ENCODE results near the gene MYADM.
"Not testable (repeated sequence)": the region's sequence is repeated elsewhere in the genome, so short reads cannot be mapped to it uniquely, and the experiment has no call there.

The MYADM gene

DNA sequence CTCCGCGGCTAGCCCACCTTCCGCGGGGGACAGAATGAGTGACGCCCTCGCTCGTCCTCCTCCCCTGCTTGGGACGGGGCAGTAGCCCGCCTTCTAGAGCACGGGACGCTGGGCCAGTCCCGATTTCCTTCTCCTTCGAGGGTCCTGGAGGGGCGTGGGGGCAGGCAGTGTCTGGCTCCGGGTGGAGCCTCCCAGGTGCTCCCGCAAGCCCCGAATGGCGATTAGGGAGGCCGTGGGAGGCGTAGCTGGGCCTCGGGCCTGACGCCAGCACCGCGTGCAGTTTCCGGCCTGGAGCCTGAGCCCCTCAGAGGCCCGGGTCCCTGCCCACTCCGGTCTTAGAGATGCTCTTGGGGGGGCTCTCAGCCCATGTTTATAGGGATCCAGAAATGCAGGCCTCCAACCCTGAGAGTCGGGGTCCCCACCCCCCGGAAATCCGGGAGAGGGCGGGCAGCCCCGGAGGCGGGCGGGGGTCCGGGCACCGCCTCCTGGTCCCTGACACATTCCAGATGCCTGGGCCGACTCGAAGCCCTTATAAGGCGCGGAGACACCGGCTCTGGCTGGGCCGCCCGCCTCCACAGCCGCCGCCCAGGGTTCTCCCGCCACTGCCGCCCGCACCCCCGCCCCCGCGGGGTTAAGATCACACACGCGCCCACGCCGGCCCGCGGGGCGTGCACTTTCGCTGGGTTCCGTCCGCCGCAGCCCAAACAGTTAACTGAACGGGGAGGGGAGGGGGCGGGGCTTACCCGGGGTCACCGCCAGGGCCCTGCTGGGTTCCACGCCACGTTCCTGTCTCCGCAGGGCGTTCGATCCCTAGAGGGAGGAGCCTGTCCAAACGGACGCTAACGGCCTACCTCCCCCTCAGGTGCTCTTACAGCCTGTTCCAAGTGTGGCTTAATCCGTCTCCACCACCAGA lies 1.5 kb downstream of the MYADM start:
- peak; percentile 86 to 89 for DNase-seq

- not testable (repeated sequence) for DNase-seq
Measured at GRCh38 chr19:53869805-53870484, 2.3 kb downstream of the MYADM start.

- DNase-seq: no peak
Measured at GRCh38 chr19:53870485-53870844, 2.8 kb downstream of the MYADM start.

DNA sequence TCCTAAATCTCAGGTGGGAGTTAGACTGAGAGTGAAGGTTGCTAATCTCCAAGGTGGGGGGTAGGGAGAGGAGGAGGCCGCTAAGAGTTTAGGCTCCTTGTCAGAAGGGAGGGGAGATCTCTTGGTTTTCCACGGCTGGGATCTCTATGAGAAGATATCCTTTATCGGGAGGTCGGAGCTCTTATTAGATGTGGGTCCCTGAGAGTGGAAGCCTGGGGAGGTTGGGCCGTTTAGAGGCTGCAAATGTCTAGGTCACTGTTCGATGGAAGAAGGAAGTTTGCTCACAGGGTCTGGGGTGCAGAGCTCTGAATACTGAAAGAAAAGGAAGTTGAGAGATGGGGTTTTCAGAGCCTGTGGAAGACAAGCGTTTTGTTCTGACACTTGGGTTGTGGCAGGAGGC lies 3.8 kb downstream of the MYADM start:
- DNase-seq: no peak

GRCh38 chr19:53872762-53873161 lies 5.1 kb downstream of the MYADM start:
- DNase-seq: no peak

DNA sequence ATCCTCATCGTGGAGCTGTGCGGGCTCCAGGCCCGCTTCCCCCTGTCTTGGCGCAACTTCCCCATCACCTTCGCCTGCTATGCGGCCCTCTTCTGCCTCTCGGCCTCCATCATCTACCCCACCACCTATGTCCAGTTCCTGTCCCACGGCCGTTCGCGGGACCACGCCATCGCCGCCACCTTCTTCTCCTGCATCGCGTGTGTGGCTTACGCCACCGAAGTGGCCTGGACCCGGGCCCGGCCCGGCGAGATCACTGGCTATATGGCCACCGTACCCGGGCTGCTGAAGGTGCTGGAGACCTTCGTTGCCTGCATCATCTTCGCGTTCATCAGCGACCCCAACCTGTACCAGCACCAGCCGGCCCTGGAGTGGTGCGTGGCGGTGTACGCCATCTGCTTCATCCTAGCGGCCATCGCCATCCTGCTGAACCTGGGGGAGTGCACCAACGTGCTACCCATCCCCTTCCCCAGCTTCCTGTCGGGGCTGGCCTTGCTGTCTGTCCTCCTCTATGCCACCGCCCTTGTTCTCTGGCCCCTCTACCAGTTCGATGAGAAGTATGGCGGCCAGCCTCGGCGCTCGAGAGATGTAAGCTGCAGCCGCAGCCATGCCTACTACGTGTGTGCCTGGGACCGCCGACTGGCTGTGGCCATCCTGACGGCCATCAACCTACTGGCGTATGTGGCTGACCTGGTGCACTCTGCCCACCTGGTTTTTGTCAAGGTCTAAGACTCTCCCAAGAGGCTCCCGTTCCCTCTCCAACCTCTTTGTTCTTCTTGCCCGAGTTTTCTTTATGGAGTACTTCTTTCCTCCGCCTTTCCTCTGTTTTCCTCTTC lies 6.3 kb downstream of the MYADM start:
- DNase-seq: no peak

DNA sequence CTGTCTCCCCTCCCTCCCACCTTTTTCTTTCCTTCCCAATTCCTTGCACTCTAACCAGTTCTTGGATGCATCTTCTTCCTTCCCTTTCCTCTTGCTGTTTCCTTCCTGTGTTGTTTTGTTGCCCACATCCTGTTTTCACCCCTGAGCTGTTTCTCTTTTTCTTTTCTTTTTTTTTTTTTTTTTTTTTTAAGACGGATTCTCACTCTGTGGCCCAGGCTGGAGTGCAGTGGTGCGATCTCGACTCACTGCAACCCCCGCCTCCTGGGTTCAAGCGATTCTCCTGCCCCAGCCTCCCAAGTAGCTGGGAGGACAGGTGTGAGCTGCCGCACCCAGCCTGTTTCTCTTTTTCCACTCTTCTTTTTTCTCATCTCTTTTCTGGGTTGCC lies 6.9 kb downstream of the MYADM start:
- DNase-seq: no peak

GRCh38 chr19:53875602-53876325 lies 8.1 kb downstream of the MYADM start:
- no peak for DNase-seq

DNA sequence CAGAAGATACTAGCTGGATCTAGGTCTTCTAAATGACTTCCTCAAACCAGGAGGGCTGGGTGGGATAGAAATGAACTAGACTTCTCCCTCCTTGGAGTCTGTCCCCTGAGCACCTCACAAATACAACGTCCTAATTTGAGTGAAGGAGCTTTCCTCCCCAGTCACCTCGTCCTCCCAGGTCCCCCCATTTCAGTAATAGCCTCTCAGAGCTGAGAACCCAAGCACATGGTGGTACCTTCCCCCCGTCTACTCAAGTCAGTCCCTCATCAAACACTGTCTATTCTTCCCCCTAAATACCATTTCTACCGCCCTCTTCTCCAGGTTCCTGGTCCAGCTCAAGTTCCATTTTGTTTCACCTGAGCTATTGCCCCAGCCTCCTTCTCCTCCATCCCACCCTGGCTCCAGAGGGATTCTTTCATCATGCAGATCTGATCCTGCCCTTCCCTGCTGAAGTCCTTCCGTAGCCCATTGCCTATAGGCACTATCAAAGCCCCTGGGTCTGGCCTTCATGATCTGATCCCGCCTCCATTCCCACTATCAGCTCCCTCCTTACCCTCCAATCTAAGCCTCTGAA lies 9.1 kb downstream of the MYADM start:
- no peak for DNase-seq

DNA sequence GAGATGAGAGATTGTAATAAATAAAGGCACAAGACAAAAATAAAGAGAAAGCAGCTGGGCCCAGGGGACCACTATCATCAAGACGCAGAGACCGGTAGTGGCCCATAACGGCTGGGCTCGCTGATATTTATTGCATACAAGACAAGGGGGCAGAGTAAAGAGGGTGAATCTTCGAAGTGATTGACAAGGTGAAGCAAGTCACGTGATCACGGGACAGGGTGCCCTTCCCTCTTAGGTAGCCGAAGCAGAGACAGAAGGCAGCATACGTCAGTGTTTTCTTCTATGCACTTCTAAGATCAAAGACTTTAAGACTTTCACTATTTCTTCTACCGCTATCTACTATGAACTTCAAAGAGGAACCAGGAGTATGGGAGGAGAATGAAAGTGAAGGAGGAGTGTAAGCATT lies 9.7 kb downstream of the MYADM start:
- peak in 1 of 2 experiments; percentile 27 for DNase-seq

DNA sequence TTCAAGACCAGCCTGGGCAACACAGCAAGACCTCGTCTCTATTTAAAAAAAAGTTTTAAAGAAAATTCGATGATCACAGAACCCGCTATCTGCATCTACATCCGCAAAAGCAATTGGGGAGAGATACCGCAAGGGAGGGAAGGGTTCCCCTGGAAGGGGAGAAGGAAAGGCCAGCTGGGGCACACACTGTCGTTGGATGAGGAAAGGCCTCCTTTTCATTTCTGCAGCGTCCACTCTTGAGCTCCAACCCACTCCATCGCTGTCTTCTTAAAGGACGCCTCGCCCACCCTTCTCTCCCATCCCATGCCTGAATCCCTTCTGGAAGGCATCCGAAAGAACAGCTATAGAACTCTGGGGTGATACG lies 11.1 kb downstream of the MYADM start:
- no peak for DNase-seq

DNA sequence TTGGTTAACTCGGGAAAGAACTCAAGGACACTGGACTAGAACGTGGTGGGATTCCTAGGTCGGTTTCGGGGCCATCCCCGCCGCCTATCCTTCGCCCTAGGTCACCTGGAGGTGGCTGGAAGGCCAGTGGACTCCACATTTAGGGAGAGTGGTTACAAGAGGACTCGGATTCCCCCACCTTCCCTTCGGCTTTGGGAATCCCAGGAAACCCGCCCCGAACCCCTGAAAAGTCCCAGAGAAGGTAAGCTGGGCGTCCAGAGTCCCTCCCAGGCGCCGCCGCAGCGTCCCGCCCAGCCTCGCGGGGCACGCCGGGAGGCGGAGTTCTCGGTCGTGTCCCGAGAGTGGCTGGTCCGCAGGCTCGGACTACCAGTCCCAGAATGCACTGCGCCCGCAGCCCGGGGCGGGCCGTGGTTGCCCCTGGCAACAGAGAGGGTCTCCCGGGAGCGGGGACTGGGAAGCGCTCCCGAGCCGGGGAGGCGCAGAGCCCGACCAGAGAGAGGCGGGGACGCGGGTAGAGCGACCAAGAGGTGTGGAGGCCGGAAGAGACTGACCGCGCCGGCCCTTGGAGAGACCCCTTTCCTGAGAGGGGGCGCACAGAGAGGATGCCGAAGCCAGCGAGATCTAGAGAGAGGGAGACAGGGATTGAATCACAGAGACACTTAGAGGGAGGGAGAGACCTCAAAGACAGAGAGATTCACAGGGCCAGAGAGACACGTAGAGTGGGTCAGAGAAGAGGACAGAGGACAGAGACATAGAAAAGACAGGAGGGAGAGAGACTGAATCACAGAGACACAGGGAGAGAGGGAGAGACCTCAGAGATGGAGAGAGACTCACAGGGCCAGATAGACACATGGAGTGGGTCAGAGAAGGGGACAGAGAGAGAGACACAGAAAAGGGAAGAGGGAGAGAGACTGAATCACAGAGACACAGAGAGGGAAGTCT lies 11.7 kb downstream of the MYADM start:
- DNase-seq: peak; percentile 82 to 86

DNA sequence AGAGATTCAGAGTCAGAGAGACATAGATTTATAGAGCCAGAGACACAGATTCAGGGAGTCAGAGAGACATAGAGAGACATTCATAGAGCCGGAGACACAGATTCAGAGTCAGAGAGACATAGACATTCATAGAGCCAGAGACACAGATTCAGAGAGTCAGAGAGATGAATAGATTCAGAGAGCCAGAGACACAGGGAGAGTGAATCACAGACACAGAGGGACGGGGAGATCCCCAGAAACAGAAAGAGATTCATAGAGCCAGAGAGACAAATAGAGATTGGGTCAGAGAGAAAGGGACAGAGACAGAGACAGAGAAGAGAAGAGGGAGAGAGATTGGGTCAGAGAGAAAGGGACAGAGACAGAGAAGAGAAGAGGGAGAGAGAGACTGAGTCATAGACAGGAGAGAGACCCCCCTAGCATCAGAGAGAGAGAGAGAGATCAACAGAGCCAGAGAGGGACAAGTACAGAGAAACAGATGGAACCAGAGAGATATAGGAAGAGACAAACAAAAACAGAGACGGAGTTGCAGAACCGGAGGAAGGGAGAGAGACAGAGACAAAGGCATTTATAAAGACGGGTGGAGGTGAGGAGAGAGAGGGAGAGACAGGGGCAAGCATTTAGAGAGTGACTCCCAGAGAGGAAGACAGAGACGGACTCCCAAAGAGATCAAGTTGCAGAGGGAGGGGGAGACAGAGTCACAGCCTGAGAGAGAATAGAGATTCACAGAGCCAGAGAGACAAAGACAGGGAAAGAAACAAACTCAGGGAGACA lies 13.2 kb downstream of the MYADM start:
- no peak for DNase-seq

DNA sequence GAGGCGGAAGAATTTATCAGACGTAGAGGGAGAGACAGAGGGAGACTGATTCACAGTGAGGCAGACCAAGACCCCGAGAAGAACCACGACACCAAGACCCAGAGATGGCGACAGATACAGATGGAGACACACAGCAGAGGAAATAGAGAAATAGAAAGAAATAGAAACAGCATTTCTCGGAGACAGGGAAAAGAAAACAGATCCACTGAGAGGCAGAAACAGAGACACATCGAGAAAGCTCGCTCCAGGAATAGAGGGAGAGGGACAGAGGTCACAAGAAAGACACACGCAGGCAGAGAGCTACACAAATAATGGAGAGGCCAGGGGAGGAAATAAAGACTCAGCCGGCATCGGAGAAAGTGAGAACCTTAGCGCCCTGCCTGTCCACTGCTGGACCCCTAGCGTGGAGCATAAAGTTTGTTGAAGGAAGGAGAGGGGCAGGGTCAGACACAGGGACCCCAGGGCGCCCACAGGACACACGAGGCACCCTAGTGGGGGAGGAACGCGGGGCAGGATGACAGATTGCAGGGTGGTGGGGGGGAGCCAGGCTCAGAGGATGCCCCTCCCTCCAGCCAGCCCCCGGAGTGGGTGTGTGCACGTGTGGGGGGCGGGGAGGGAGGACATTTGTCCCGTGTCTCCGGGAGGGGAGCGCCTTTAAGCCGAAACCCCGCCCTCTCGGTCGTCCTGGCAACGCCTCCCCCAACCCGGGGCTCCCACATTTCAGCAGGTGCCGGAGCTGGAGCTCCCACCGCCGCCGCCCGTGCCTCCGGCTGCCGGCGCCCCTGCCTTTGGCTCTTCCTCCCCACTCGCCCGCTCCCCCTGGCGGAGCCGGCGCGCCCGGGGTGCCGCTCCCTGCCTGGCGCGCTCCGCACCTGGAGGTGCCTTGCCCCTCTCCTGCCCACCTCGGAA lies 14.1 kb downstream of the MYADM start, which contains the start of gene PRKCG:
Gene PRKCG, plus strand, starts transcription at position 716 of the 909 bp plus-strand sequence. CDS start 298 bp downstream, outside the sequence.
- peak; percentile 33 to 47 for DNase-seq

GRCh38 chr19:53882391-53883050 lies 14.8 kb downstream of the MYADM start:
- DNase-seq: no peak

DNA sequence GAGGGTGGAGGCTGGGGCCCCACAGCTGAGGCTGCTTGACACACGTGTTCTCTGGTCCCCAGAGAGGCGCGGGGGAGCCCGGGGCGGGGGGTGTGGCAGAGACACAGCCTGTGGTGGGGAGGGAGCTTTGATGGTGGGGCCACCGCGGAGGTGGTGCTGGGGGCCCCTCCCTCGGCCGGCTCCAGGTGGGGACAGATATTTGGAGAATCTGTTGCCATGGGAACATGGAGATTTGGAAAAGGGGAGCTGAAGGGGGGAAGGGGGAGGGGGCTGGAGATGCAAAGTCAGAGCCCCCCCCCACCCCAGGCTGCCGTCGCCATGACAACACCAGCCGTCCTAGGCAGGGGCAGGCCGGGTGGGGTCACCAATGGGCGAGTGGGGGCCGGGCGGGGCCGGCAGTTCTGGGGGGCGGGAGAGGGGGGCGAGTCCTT lies 15.6 kb downstream of the MYADM start:
- DNase-seq: no peak

- no peak for DNase-seq
Measured at GRCh38 chr19:53883741-53884140, 16.1 kb downstream of the MYADM start.

DNA sequence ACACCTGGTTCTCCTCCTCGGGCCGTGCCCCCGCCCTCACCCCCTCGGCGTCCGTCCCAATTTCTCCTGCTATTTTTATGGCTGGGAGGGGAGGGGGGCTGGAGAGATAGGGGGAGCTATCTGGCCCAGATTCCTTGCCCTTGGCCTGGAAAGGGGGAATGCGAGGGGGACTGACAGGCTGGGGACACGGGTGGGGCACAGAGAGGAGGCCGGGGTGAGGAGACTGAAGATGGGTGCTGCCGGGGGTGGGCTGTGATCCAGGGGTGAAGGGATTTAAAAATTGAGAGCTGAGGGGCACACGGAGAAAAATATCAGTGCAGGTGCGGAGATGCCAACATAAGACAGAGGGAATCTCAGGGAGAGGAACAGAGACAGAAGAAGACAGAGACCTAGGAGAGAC lies 16.6 kb downstream of the MYADM start:
- no peak for DNase-seq

DNA sequence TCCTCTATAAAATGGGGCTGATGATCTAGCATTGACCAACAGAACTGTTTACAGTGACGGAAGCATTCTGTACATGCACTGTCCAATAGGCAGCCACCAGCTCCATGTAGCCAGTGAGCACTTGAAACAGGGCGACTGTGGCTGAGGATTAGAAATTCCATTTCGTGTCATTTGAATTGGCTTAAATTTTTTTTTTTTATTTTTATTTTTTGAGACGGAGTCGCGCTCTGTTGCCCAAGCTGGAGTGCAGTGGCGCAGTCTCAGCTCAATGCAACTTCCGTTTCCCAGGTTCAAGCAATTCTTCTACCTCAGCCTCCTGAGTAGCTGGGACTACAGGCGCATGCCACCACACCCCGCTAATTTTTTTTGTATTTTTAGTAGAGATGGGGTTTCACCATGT lies 17.4 kb downstream of the MYADM start:
- DNase-seq: no peak

Data from activated CD4-positive, alpha-beta T cell treated with anti-CD3 and anti-CD28 coated beads, Interleukin-2, amount 50 U/mL, for 48 hours (primary cell).